B cell (primary cell): ENCODE results near the gene NDST3. TPM values are rescaled to one million over a fixed set of nuclear protein-coding genes. Genes with fewer than 3 reads are reported as not detected.

Experiments used
- ATAC-seq: fragments of 200-7000 bp; cut with Tn5 transposase; one replicate; pipeline ENCODE4 v1.10.0; 2021; ENCODE audit warnings: low read depth, mild to moderate bottlenecking, moderate number of reproducible peaks, moderate library complexity
- CTCF ChIA-PET: fragments of 350-600 bp; sonication (Branson Sonifier 250); formaldehyde crosslinking; loops from one replicate; lab custom pipeline; 2021; ENCODE audit warnings: antibody characterized with exemption, inconsistent platforms; lab: Charles Lee
- POLR2A ChIA-PET: fragments of 350-600 bp; sonication (Branson Sonifier 250); formaldehyde crosslinking; loops from one replicate; lab custom pipeline; 2021; ENCODE audit warnings: antibody characterized with exemption; lab: Charles Lee
- DNase-seq: peaks from one replicate; pipeline ENCODE4 v3.0.0; 2013
- H2AFZ ChIP-seq: 2 replicates; pipeline ENCODE4 v1.6.1; 2012; ENCODE audit warnings: mild to moderate bottlenecking, low read depth, low read length; ENCODE audit not compliant: insufficient read depth, poor library complexity, severe bottlenecking
- H3K27ac ChIP-seq, 2 donors: 1 replicate in 1 of 2; 2 replicates in 1 of 2; pipeline ENCODE4 v1.5.1; 2012 to 2013; ENCODE audit warnings: low read length in 2 of 2, mild to moderate bottlenecking in 2 of 2, moderate library complexity in 1 of 2
- H3K27me3 ChIP-seq, 4 experiments: fragments of 200-600 bp in 1 of 4; sonication (generic) in 1 of 4; replicated peaks in 1 of 4; 1 replicate in 2 of 4; 2 replicates in 2 of 4; pipeline versions ENCODE4 v1.6.1 to v1.7.0; 2013 to 2016; ENCODE audit warnings: low read length in 3 of 4, mild to moderate bottlenecking in 2 of 4, mixed read lengths in 1 of 4, moderate library complexity in 1 of 4; ENCODE audit not compliant: insufficient read depth in 4 of 4, control insufficient read depth in 3 of 4; ENCODE audit errors: control extremely low read depth in 1 of 4
- H3K36me3 ChIP-seq, 2 experiments: replicated peaks in 1 of 2; 1 replicate in 1 of 2; 2 replicates in 1 of 2; pipeline versions ENCODE4 v1.6.1 to v1.7.1; 2013; ENCODE audit warnings: low read length in 1 of 2; ENCODE audit not compliant: insufficient read depth in 2 of 2, control insufficient read depth in 1 of 2; ENCODE audit errors: control extremely low read depth in 1 of 2, extremely low read depth in 1 of 2
- H3K4me1 ChIP-seq, 2 donors: fragments of 200-600 bp in 1 of 2; sonication (generic) in 1 of 2; 1 replicate in 1 of 2; 2 replicates in 1 of 2; pipeline versions ENCODE4 v1.5.1 to v1.6.1; 2013 to 2017; ENCODE audit warnings: low read length in 2 of 2; ENCODE audit not compliant: control insufficient read depth in 2 of 2, insufficient read depth in 2 of 2
- H3K4me2 ChIP-seq: replicated peaks from 2 replicates; pipeline ENCODE3; 2012; ENCODE audit warnings: mild to moderate bottlenecking, low read depth, low read length; ENCODE audit not compliant: poor library complexity, severe bottlenecking
- H3K4me3 ChIP-seq, 5 experiments: fragments of 200-600 bp in 1 of 5; sonication (generic) in 1 of 5; 1 replicate in 3 of 5; 2 replicates in 2 of 5; pipeline versions ENCODE4 v1.5.1 to v1.7.0; 2011 to 2016; ENCODE audit warnings: low read length in 4 of 5, mild to moderate bottlenecking in 4 of 5, low read depth in 2 of 5, control low read depth in 1 of 5, moderate library complexity in 1 of 5; ENCODE audit not compliant: insufficient read depth in 1 of 5; ENCODE audit errors: control extremely low read depth in 1 of 5, extremely low read depth in 1 of 5
- H3K79me2 ChIP-seq: fragments of 200-600 bp; sonication (generic); one replicate; pipeline ENCODE4 v1.6.0; 2016; ENCODE audit warnings: low read length; ENCODE audit not compliant: control insufficient read depth, insufficient read depth
- H3K9ac ChIP-seq: fragments of 200-600 bp; sonication (generic); 2 replicates; pipeline ENCODE4 v1.6.1; 2017; ENCODE audit warnings: mild to moderate bottlenecking, low read length, moderate library complexity
- H3K9me3 ChIP-seq, 3 donors: one replicate each; pipeline versions ENCODE4 v1.6.1 to v1.7.1; 2013; ENCODE audit warnings: low read length in 2 of 3; ENCODE audit not compliant: control insufficient read depth in 2 of 3, insufficient read depth in 1 of 3; ENCODE audit errors: control extremely low read depth in 1 of 3
- H4K20me1 ChIP-seq: 2 replicates; pipeline ENCODE4 v1.6.0; 2012; ENCODE audit warnings: mild to moderate bottlenecking, low read length; ENCODE audit not compliant: insufficient read depth, control insufficient read depth, poor library complexity, severe bottlenecking
- H3K27ac Mint-ChIP-seq: one replicate; pipeline ENCODE4 v1.8.0; 2021; ENCODE audit warnings: mixed read lengths
- H3K27me3 Mint-ChIP-seq: one replicate; pipeline ENCODE4 v1.8.0; 2021; ENCODE audit warnings: mixed read lengths
- H3K4me1 Mint-ChIP-seq: one replicate; pipeline ENCODE4 v1.8.0; 2021; ENCODE audit warnings: mixed read lengths
- H3K4me3 Mint-ChIP-seq: one replicate; pipeline ENCODE4 v1.8.0; 2021; ENCODE audit warnings: mixed read lengths
- H3K9me3 Mint-ChIP-seq: one replicate; pipeline ENCODE4 v1.8.0; 2022; ENCODE audit warnings: mixed read lengths; ENCODE audit not compliant: insufficient read depth
- EZH2 ChIP-seq: IDR thresholded peaks from 2 replicates; pipeline ENCODE4 v1.6.1; 2012; ENCODE audit warnings: borderline replicate concordance, low read depth, mild to moderate bottlenecking, moderate library complexity, low read length; ENCODE audit not compliant: insufficient read depth, poor library complexity, severe bottlenecking
- WGBS: methylation state at CpG from one replicate; pipeline ENCODE4 v1.1.5; 2013; ENCODE audit warnings: missing lambda C conversion rate; ENCODE audit not compliant: insufficient coverage; 5-methylcytosine and 5-hydroxymethylcytosine counted together
- intact Hi-C: fragments of 100-400 bp; cut with micrococcal nuclease; formaldehyde crosslinking; loops from one replicate; pipeline ENCODE4 v1.10.0; 2022
- polyA plus RNA-seq: library from polyadenylated mRNA; depleted of rRNA; stranded (reverse); fragments of >200 nt; gene quantifications from 2 replicates; pipeline ENCODE4 v1.2.3, GENCODE V29; 2012
- total RNA-seq, 2 donors: library from RNA; stranded (reverse); fragments of 120-200 nt in 1 of 2; gene quantifications; 1 replicate in 1 of 2; 2 replicates in 1 of 2; pipeline versions ENCODE4 v1.2.3 to v1.2.4, GENCODE V29; 2013 to 2022
- TF ChIP-seq, protein P1 (sequence below): fragments of 200-600 bp; IDR thresholded peaks from one replicate; pipeline ENCODE4 v1.8.0; 2022; ENCODE audit warnings: antibody characterized with exemption, mild to moderate bottlenecking

NDST3 gene
- total and polyA plus RNA-seq, 2 donors (not counting 1 experiment from before 2014, with no cell fraction given) = not detected

DNA sequence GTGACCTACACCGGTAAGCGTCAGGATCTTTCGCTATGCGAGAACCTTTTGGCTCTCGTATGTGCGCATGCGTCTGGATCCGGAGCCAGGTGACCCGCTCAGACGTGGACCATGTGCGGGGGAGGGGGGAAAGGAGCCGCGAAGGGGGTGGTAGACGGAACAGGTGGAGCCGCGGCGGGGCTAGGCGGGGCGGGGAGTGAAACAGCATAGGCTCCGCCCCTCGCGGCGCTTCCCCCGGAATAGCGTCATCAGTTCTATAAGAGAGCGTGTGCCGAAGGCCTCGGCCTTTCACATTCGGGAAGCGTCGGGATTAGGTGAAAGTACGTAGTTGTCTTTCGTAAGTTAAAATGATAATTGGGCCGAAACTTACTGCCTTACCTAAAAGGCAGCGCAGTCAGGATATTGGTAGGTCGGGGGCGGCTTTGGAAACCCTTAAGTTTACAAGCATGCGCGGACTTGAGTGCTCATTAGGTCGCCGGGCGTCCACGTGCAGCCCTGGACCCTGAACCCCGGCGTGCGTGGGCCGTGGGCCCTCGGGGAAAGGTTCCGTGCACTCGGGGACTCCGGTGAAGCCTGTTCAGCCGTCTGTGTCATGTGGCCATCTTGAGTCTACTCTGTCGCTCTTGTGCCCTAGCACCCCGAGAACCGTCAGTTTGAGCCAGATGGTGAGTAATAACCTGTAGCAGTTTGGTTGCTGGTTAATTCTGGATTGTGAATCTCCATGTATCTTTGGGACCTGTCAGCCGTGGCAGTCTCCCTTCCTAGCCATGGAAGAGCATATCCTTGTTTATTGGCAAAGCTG is 244.4 kb downstream of the NDST3 start:
- Histone ChIP-seq H3K27me3 (no peaks in the 10 kb centered on the region), H3K36me3 (peaks cover 1 to 17% of the 10 kb centered on the region in 2 experiments), H2AFZ (peak overlapping the region; percentile 68), H3K79me2 (peaks cover 8% of the 10 kb centered on the region), H3K4me1 (peaks cover 25 to 28% of the 10 kb centered on the region in 2 donors), H3K9me3 (no peaks in the 10 kb centered on the region), H3K9ac (peak overlapping the region; percentile 95), H4K20me1 (no peaks in the 10 kb centered on the region), H3K4me3 (peak overlapping the region; percentile 81 to 95 (median 90)), H3K27ac (peak overlapping the region; percentile 95 to 96), H3K4me2 (peak overlapping the region; percentile 81)
- intact Hi-C loops = loop anchor here (1.0 to 10.0 kb wide), 4 partner anchors 407 to 1026 kb away; partner anchors contain the start of genes METTL14, SEC24D and USP53
- H3K4me1 Mint-ChIP-seq = peaks cover 43% of the 10 kb centered on the region
- peak overlapping the region; percentile 91 for H3K27ac Mint-ChIP-seq
- no peaks in the 10 kb centered on the region for H3K27me3 Mint-ChIP-seq
- WGBS = under 1% methylated on average over 55 of the region's 56 CpGs
- no peaks in the 10 kb centered on the region for H3K9me3 Mint-ChIP-seq
- ATAC-seq = peak; percentile 99
- TF ChIP-seq EZH2 = no peak
- TF ChIP-seq, protein P1, sequence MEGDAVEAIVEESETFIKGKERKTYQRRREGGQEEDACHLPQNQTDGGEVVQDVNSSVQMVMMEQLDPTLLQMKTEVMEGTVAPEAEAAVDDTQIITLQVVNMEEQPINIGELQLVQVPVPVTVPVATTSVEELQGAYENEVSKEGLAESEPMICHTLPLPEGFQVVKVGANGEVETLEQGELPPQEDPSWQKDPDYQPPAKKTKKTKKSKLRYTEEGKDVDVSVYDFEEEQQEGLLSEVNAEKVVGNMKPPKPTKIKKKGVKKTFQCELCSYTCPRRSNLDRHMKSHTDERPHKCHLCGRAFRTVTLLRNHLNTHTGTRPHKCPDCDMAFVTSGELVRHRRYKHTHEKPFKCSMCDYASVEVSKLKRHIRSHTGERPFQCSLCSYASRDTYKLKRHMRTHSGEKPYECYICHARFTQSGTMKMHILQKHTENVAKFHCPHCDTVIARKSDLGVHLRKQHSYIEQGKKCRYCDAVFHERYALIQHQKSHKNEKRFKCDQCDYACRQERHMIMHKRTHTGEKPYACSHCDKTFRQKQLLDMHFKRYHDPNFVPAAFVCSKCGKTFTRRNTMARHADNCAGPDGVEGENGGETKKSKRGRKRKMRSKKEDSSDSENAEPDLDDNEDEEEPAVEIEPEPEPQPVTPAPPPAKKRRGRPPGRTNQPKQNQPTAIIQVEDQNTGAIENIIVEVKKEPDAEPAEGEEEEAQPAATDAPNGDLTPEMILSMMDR = no peak
- peak overlapping the region; percentile 95 for H3K4me3 Mint-ChIP-seq
- CTCF ChIA-PET = interaction anchor here (0.8 to 1.0 kb wide), 2 partner anchors 8 to 54 kb away, joined by 3 to 6 read pairs; no protein-coding TSS in a partner anchor
- POLR2A ChIA-PET = no interaction called here
- peak; percentile 99 for DNase-seq

DNA sequence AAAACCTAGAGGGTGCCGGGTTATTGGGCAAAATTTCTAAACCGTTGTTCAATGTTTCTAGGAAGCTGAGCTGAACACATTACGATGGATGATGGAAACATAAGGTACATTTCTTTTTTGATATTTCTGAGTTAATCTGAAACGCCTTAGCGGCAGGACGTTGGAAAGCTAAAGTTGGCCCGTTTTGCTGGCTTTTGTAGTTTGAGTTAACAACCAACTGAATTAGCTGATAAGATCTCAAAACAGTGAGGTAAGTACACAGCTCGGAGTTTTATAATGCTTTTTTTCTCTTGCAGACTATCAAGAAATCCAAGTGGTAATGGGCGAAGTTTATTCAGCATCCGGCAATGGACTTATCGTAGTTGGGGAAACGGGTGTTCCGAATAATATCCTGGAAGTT is 245.0 kb downstream of the NDST3 start:
- Mint-ChIP-seq H3K27ac (peak overlapping the region; percentile 91), H3K27me3 (no peaks in the 10 kb centered on the region), H3K4me1 (peaks cover 49% of the 10 kb centered on the region), H3K9me3 (no peaks in the 10 kb centered on the region), H3K4me3 (peak overlapping the region; percentile 95)
- peak overlapping the region; percentile 81 to 95 (median 90) for H3K4me3 ChIP-seq
- H3K79me2 ChIP-seq = peaks cover 8% of the 10 kb centered on the region
- no peaks in the 10 kb centered on the region for H4K20me1 ChIP-seq
- ATAC-seq (no peak), DNase-seq (peak; percentile 34)
- H3K4me1 ChIP-seq = peaks cover 30 to 34% of the 10 kb centered on the region in 2 donors
- TF ChIP-seq, protein P1 = no peak
- no peak for TF ChIP-seq EZH2
- POLR2A ChIA-PET = no interaction called here
- peak overlapping the region; percentile 81 for H3K4me2 ChIP-seq
- peak overlapping the region; percentile 68 for H2AFZ ChIP-seq
- H3K36me3 ChIP-seq = peaks cover 1 to 17% of the 10 kb centered on the region in 2 experiments
- H3K27ac ChIP-seq = peak overlapping the region; percentile 95 to 96
- WGBS = 0% methylated on average over 10 of the region's 13 CpGs
- intact Hi-C loops = loop anchor here (5.0 to 10.0 kb wide), 2 partner anchors 558 to 1025 kb away; partner anchors contain the start of gene SEC24D
- peak overlapping the region; percentile 95 for H3K9ac ChIP-seq
- no peaks in the 10 kb centered on the region for H3K27me3 ChIP-seq
- H3K9me3 ChIP-seq = no peaks in the 10 kb centered on the region
- CTCF ChIA-PET = interaction anchor here (0.8 to 1.0 kb wide), 2 partner anchors 9 to 55 kb away, joined by 3 to 6 read pairs; no protein-coding TSS in a partner anchor
